Activated T-cell treated with anti-CD3 and anti-CD28 coated beads, Interleukin-2, amount 50 U/mL, for 72 hours (primary cell): ENCODE measurements around the gene CADPS. TPM values are rescaled to one million over a fixed set of nuclear protein-coding genes. Genes with fewer than 3 reads are reported as not detected.

ENCODE experiments used
- ATAC-seq, 2 donors: fragments of 150-1000 bp; cut with Tn5 transposase; replicated peaks in 1 of 2; 2 replicates each; pipeline ENCODE4 v1.10.0; 2021; ENCODE audit warnings: moderate library complexity in 2 of 2, mild to moderate bottlenecking in 1 of 2
- DNase-seq, 2 donors: peaks; one replicate each; pipeline ENCODE4 v3.0.0; 2021 to 2022; ENCODE audit warnings: mixed read lengths in 1 of 2
- H3K27ac Mint-ChIP-seq: one replicate; pipeline ENCODE4 v1.8.0; 2022; ENCODE audit warnings: mild to moderate bottlenecking, moderate library complexity, mixed read lengths
- H3K27me3 Mint-ChIP-seq: one replicate; pipeline ENCODE4 v1.8.0; 2022; ENCODE audit warnings: low read depth, mixed read lengths
- H3K36me3 Mint-ChIP-seq, 2 donors: one replicate each; pipeline ENCODE4 v1.8.0; 2022; ENCODE audit warnings: mixed read lengths in 2 of 2, mild to moderate bottlenecking in 1 of 2; ENCODE audit not compliant: insufficient read depth in 2 of 2
- H3K4me1 Mint-ChIP-seq: one replicate; pipeline ENCODE4 v1.8.0; 2022; ENCODE audit warnings: low read depth, mixed read lengths
- H3K4me3 Mint-ChIP-seq, 2 donors: one replicate each; pipeline ENCODE4 v1.8.0; 2022; ENCODE audit warnings: mild to moderate bottlenecking in 2 of 2, mixed read lengths in 2 of 2, moderate library complexity in 2 of 2
- H3K9me3 Mint-ChIP-seq, 2 donors: one replicate each; pipeline ENCODE4 v1.8.0; 2022; ENCODE audit warnings: mixed read lengths in 2 of 2
- total RNA-seq, 2 donors: library from RNA; stranded (reverse); gene quantifications; one replicate each; pipeline ENCODE4 v1.2.3, GENCODE V29; 2022

CADPS gene
- total RNA-seq, 2 donors from 2014 or later: not detected

DNA sequence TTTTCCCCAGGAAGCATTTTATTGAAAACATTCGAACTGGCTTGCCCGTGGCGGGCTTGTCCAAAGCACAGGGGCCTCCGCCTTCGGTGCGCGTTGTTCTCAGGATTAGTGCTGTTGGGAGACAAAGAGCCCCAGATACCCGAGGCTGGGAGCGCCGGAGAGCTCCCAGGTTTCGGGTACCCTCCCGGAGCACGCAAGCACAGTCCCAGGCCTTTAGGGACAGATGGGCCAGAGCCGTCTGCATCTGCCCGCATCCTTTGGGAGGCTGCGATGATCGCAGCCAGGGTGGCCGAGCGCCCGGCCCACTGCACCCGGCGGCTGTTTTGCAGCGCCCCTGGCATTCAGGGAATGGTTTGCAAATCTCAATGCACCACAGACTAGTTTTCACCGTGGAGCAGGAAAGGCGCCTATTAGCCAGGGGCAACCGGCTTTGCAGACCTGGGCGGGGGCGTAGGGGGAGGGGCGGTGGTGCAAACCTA is 496.9 kb downstream of the CADPS start:
- Mint-ChIP-seq H3K36me3 (peaks cover 0 to 3% of the 10 kb centered on the region in 2 donors), H3K4me3 (peak overlapping the region in 1 of 2 donors; percentile 47), H3K9me3 (no peaks in the 10 kb centered on the region), H3K4me1 (peaks cover 9% of the 10 kb centered on the region), H3K27ac (no peak overlapping the region), H3K27me3 (peaks cover 78% of the 10 kb centered on the region)
- no peak for DNase-seq
- no peak for ATAC-seq

GRCh38 chr3:62376906-62377877 is 498.0 kb downstream of the CADPS start:
- Mint-ChIP-seq H3K36me3 (peaks cover 0 to 3% of the 10 kb centered on the region in 2 donors), H3K4me1 (peaks cover 9% of the 10 kb centered on the region), H3K27ac (no peak overlapping the region), H3K27me3 (peaks cover 76% of the 10 kb centered on the region), H3K9me3 (no peaks in the 10 kb centered on the region), H3K4me3 (no peak overlapping the region)
- no peak for ATAC-seq
- DNase-seq: no peak

- H3K36me3 Mint-ChIP-seq: peaks cover 0 to 3% of the 10 kb centered on the region in 2 donors
- DNase-seq (no peak), ATAC-seq (no peak)
- no peak overlapping the region for H3K4me3 Mint-ChIP-seq
- peaks cover 9% of the 10 kb centered on the region for H3K4me1 Mint-ChIP-seq
- no peak overlapping the region for H3K27ac Mint-ChIP-seq
- H3K9me3 Mint-ChIP-seq: no peaks in the 10 kb centered on the region
- H3K27me3 Mint-ChIP-seq: peaks cover 71% of the 10 kb centered on the region
Observed at GRCh38 chr3:62376454-62376720, 498.8 kb downstream of the CADPS start.

DNA sequence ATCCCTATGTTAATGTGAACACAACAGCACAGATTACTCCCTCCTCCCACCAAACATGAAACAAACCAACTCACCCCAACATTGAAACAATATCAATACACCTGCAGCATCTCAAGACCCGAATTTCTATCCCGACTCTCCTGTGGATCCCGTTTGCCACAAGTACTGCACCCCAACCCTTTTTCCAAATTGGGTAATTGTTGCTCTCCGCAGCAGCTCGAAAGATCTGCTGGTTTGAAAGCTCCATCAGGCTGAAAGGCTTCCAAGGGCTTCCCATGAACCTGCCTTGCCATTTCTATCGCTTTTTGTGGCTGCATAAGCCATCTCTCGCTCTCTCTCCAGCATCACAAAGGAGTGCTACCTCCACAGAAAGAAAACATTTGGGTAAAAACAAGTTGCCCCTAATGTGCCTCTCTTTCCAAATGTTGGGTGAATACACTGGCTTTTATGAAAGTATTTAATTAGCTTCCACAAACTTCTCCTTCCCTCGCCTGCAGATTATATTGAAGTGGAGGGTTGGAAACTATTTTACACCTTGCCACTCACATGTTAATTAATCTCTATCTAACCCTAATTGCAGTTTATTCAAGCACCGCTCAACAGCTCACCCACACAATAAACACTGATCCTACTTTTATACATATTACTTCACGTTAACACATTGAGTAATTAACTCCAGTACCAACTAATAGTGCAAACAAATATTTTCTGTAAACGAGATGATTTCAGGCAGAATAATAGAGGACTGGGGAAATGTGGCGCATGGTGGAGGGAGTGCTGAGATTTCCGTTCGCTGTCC is 499.4 kb downstream of the CADPS start:
- no peak overlapping the region for H3K4me3 Mint-ChIP-seq
- ATAC-seq: no peak
- peaks cover 0 to 3% of the 10 kb centered on the region in 2 donors for H3K36me3 Mint-ChIP-seq
- peaks cover 71% of the 10 kb centered on the region for H3K27me3 Mint-ChIP-seq
- H3K4me1 Mint-ChIP-seq: peaks cover 9% of the 10 kb centered on the region
- H3K27ac Mint-ChIP-seq: no peak overlapping the region
- no peaks in the 10 kb centered on the region for H3K9me3 Mint-ChIP-seq
- DNase-seq: no peak

- peak overlapping the region; percentile 25 to 56 for H3K4me3 Mint-ChIP-seq
- peaks cover 9% of the 10 kb centered on the region for H3K4me1 Mint-ChIP-seq
- peak overlapping the region; percentile 15 for H3K27ac Mint-ChIP-seq
Observed at GRCh38 chr3:62374341-62375218, 500.6 kb downstream of the CADPS start.

GRCh38 chr3:62373714-62374333 is 501.4 kb downstream of the CADPS start:
- Mint-ChIP-seq H3K9me3 (no peaks in the 10 kb centered on the region), H3K27ac (peak overlapping the region; percentile 15), H3K4me3 (peak overlapping the region; percentile 25 to 56), H3K36me3 (peaks cover 0 to 3% of the 10 kb centered on the region in 2 donors), H3K27me3 (peaks cover 73% of the 10 kb centered on the region), H3K4me1 (peaks cover 9% of the 10 kb centered on the region)
- ATAC-seq: no peak
- no peak for DNase-seq

More at GRCh38 chr3:62374341-62375218, 500.6 kb downstream of the CADPS start:
- Mint-ChIP-seq H3K27me3 (peaks cover 71% of the 10 kb centered on the region), H3K36me3 (peaks cover 0 to 3% of the 10 kb centered on the region in 2 donors), H3K9me3 (no peaks in the 10 kb centered on the region)
- DNase-seq: no peak
- ATAC-seq: no peak

DNA sequence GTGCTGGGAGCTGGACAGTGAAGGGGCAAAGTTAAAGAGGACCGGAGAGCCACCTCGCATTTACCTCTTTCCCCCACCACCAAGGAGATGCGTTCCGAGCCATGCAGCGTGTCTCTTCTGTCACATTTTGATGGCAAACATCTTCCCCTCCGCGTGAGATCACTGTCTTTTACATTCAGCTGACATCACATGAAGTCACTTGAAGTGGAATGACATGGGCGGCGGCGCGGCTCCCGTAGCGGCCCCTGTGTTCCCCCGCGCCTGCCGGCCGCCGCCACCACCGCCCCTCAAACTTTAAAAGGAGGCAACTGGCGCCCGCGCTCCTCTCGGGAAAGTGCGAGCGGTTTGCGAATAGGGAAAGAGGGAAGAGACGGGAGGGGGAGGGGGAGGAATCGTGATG is 502.0 kb downstream of the CADPS start, which contains the start of gene FEZF2:
Gene FEZF2, minus strand, starts transcription at position 336 of the 400 bp plus-strand sequence. CDS start 682 bp downstream, outside the sequence.
- peak within 1 kb of the TSS; percentile 25 to 56 for H3K4me3 Mint-ChIP-seq
- no peaks in the 10 kb centered on the region for H3K9me3 Mint-ChIP-seq
- H3K27me3 Mint-ChIP-seq: peaks cover 76% of the 10 kb centered on the region
- ATAC-seq: no peak
- H3K27ac Mint-ChIP-seq: peak within 1 kb of the TSS; percentile 15
- no peak for DNase-seq
- H3K4me1 Mint-ChIP-seq: peaks cover 9% of the 10 kb centered on the region
- peaks cover 0 to 2% of the 10 kb centered on the region in 2 donors for H3K36me3 Mint-ChIP-seq

DNA sequence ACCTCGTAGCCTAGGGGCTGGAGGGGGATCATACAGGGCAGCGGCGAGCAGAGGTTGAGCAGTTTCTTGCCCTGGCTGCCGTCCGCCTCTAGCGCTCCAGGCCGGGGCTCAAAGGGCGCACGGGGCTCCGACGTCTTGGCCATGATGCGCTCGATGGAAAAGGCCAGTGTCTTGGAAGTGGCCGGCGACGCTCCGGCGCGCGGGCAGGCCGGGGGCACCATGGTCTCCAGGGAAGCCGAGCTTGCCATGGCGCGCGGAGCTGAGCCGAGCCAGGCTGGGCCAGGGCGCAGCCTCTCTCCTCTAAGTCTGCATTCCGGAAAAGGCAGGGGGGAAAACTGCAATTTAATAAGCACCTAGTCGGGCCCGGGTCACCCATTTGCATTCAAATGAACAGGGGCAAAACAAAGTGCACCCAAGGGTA is 502.6 kb downstream of the CADPS start:
- ATAC-seq (no peak), DNase-seq (no peak)
- Mint-ChIP-seq H3K27me3 (peaks cover 76% of the 10 kb centered on the region), H3K27ac (no peak overlapping the region), H3K36me3 (no peaks in the 10 kb centered on the region), H3K4me1 (peaks cover 9% of the 10 kb centered on the region), H3K9me3 (no peaks in the 10 kb centered on the region), H3K4me3 (no peak overlapping the region)

- Mint-ChIP-seq H3K27ac (no peak overlapping the region), H3K27me3 (peaks cover 76% of the 10 kb centered on the region), H3K36me3 (no peaks in the 10 kb centered on the region), H3K4me1 (peaks cover 9% of the 10 kb centered on the region), H3K9me3 (no peaks in the 10 kb centered on the region), H3K4me3 (peak overlapping the region in 1 of 2 donors; percentile 53)
- no peak for DNase-seq
- no peak for ATAC-seq
Observed at GRCh38 chr3:62371720-62372591, 503.3 kb downstream of the CADPS start.

DNA sequence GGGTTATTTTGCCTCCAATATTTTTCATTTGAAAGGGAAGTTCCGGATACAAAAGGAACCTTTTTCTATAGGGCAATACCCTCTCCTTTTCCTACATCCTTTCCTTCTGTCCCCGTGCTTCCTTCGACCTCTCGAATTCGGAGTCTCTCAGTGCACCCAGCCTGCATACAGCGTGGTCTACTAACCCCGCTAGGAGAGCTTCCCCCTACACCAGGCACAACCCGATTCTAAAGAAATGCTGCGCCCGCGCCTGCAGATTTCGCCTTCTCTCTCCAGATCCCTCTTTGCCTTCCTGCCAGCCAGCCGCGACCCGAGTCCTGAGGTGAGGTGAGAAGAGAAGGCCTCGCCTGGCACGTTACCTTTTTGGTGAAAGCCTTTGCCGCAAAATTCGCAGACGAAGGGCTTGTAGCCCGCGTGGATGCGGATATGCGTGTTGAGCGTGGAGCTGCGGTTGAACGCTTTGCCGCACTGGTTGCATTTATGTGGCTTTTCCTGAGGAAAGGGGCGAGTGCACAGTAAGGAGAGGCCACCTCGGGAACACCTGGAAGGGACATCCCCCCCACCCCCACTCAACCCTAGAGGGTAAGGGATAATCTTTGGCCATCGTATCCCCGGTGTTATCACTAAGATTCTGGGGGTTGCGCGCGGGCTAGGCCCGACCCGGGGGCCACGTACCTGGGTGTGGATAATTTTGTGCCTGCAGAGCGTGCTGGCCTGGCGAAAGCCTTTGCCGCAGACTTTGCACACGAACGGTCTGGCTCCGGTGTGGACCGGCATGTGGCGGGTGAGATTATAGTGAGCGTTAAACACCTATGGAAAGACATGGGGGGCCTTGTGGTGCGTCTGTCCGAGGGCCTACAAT is 504.1 kb downstream of the CADPS start:
- Mint-ChIP-seq H3K27ac (peak overlapping the region; percentile 57), H3K36me3 (no peaks in the 10 kb centered on the region), H3K4me1 (peaks cover 9% of the 10 kb centered on the region), H3K9me3 (no peaks in the 10 kb centered on the region), H3K27me3 (peaks cover 78% of the 10 kb centered on the region), H3K4me3 (no peak overlapping the region)
- ATAC-seq (no peak), DNase-seq (no peak)
